HCT116 (cell line): Measurements from ENCODE around the gene STOML3. TPM values are rescaled to one million over a fixed set of nuclear protein-coding genes. Genes with fewer than 3 reads are reported as not detected.

Source experiments
- ATAC-seq: fragments of 200-7000 bp; cut with Tn5 transposase; 2 replicates; pipeline ENCODE4 v1.9.1; 2020; ENCODE audit warnings: mild to moderate bottlenecking, moderate library complexity
- BruUV-seq: library from RNA; stranded (reverse); fragments of 400-500 nt; replicated peaks from 2 replicates; lab custom pipeline; 2021; lab: Mats Ljungman, UMichigan
- CTCF ChIA-PET: fragments of 300-600 bp; sonication (Branson Sonifier 250); formaldehyde crosslinking; loops from one replicate; lab custom pipeline; 2021; ENCODE audit warnings: antibody characterized with exemption; lab: Charles Lee
- POLR2A ChIA-PET: fragments of 300-600, 350-600 bp; sonication (Branson Sonifier 250); formaldehyde crosslinking; loops from one replicate; lab custom pipeline; 2021; ENCODE audit warnings: antibody characterized with exemption; lab: Charles Lee
- RAD21 ChIA-PET, 2 experiments: fragments of 300-600 bp; sonication (Branson Sonifier 250); formaldehyde crosslinking; loops; one replicate each; lab custom pipeline; 2023; ENCODE audit warnings: low total read pairs in 2 of 2; ENCODE audit not compliant: uncharacterized antibody in 2 of 2, unreplicated experiment in 2 of 2, low non-redundant PET in 1 of 2; lab: Charles Lee
- DNase-seq: peaks from one replicate; pipeline ENCODE4 v3.0.0-alpha.2; 2010; ENCODE audit warnings: low read depth, low spot score
- H2AFZ ChIP-seq: fragments of 200-600 bp; shearing (Covaris generic), sonication (generic); 2 replicates; pipeline ENCODE4 v1.6.1; 2017; ENCODE audit warnings: low read depth, mixed run types, mixed read lengths, antibody characterized with exemption, low read length; ENCODE audit not compliant: poor library complexity, severe bottlenecking
- H3K27ac ChIP-seq: 2 replicates; pipeline ENCODE4 v1.5.1; 2012; ENCODE audit warnings: low read depth, low read length
- H3K27me3 ChIP-seq: fragments of 200-600 bp; sonication (generic); 2 replicates; pipeline ENCODE4 v1.6.1; 2016; ENCODE audit warnings: mixed run types, low read length, mixed read lengths; ENCODE audit not compliant: insufficient read depth
- H3K36me3 ChIP-seq, 2 experiments: fragments of 200-500 bp in 1 of 2; fragments of 200-600 bp in 1 of 2; sonication (Bioruptor generic) in 1 of 2; sonication (generic) in 1 of 2; 2 replicates each; pipeline versions ENCODE4 v1.5.1 to v1.6.1; 2014 to 2016; ENCODE audit warnings: low read length in 2 of 2, inconsistent platforms in 1 of 2, mixed read lengths in 1 of 2, mixed run types in 1 of 2; ENCODE audit not compliant: insufficient read depth in 2 of 2, control insufficient read depth in 1 of 2
- H3K4me1 ChIP-seq, 2 experiments: fragments of 200-600 bp in 1 of 2; sonication (generic) in 1 of 2; 2 replicates each; pipeline versions ENCODE4 v1.5.1 to v1.6.1; 2012 to 2017; ENCODE audit warnings: low read length in 2 of 2, inconsistent platforms in 1 of 2, mild to moderate bottlenecking in 1 of 2, mixed read lengths in 1 of 2, mixed run types in 1 of 2, moderate library complexity in 1 of 2; ENCODE audit not compliant: insufficient read depth in 2 of 2, control insufficient read depth in 1 of 2
- H3K4me2 ChIP-seq: fragments of 200-600 bp; sonication (generic); 2 replicates; pipeline ENCODE4 v1.6.1; 2017; ENCODE audit warnings: mixed run types, low read length, mixed read lengths
- H3K4me3 ChIP-seq, 2 experiments: fragments of 200-600 bp in 1 of 2; sonication (generic) in 1 of 2; replicated peaks in 1 of 2; 2 replicates each; pipeline ENCODE4 v1.5.1; 2011 to 2016; ENCODE audit warnings: low read length in 2 of 2, control low read depth in 1 of 2, low read depth in 1 of 2, mild to moderate bottlenecking in 1 of 2, mixed read lengths in 1 of 2, mixed run types in 1 of 2
- H3K79me2 ChIP-seq: fragments of 200-600 bp; sonication (generic); 2 replicates; pipeline ENCODE4 v1.6.1; 2017; ENCODE audit warnings: mild to moderate bottlenecking, mixed run types, low read length, moderate library complexity, mixed read lengths; ENCODE audit not compliant: insufficient read depth
- H3K9ac ChIP-seq: fragments of 200-600 bp; sonication (generic); 2 replicates; pipeline ENCODE4 v1.6.1; 2016; ENCODE audit warnings: low read length, mixed read lengths
- H3K9me2 ChIP-seq: fragments of 200-600 bp; sonication (generic), shearing (Covaris generic); 2 replicates; pipeline ENCODE4 v1.6.1; 2017; ENCODE audit warnings: mixed run types, mild to moderate bottlenecking, moderate library complexity; ENCODE audit not compliant: insufficient read depth
- H3K9me3 ChIP-seq, 2 experiments: fragments of 200-500 bp in 1 of 2; fragments of 200-600 bp in 1 of 2; sonication (Bioruptor generic) in 1 of 2; sonication (generic) in 1 of 2; 2 replicates each; pipeline ENCODE4 v1.6.1; 2014 to 2017; ENCODE audit warnings: low read length in 2 of 2, mixed read lengths in 2 of 2, inconsistent platforms in 1 of 2, low read depth in 1 of 2, mild to moderate bottlenecking in 1 of 2, mixed run types in 1 of 2, moderate library complexity in 1 of 2; ENCODE audit not compliant: control insufficient read depth in 1 of 2, insufficient read depth in 1 of 2
- H4K20me1 ChIP-seq: fragments of 200-600 bp; sonication (generic), shearing (Covaris generic); 2 replicates; pipeline ENCODE4 v1.6.1; 2017; ENCODE audit warnings: mixed run types, mild to moderate bottlenecking, moderate library complexity; ENCODE audit not compliant: insufficient read depth
- ATF3 ChIP-seq: IDR thresholded peaks from 2 replicates; pipeline ENCODE4 v1.6.1; 2012
- ELF1 ChIP-seq: IDR thresholded peaks from 2 replicates; pipeline ENCODE4 v1.6.1; 2012; ENCODE audit warnings: low read depth, borderline replicate concordance
- JUND ChIP-seq: IDR thresholded peaks from 2 replicates; pipeline ENCODE4 v1.6.1; 2012
- REST ChIP-seq: IDR thresholded peaks from 2 replicates; pipeline ENCODE4 v1.6.1; 2012; ENCODE audit warnings: low read depth
- SP1 ChIP-seq: IDR thresholded peaks from 2 replicates; pipeline ENCODE4 v1.6.1; 2012; ENCODE audit warnings: low read depth
- YY1 ChIP-seq: IDR thresholded peaks from 2 replicates; pipeline ENCODE4 v1.6.1; 2011; ENCODE audit warnings: low read length, low read depth, moderate library complexity, mild to moderate bottlenecking; ENCODE audit not compliant: insufficient replicate concordance; ENCODE audit errors: extremely low read depth
- ZFX ChIP-seq: fragments of 450-650 bp; IDR thresholded peaks from 2 replicates; pipeline ENCODE4 v1.6.1; 2017
- intact Hi-C: fragments of 100-400 bp; cut with micrococcal nuclease; formaldehyde crosslinking; loops from 2 replicates; pipeline ENCODE4 v1.10.0; 2022
- total RNA-seq: library from RNA; stranded (reverse); gene quantifications from one replicate; pipeline ENCODE4 v1.2.1, GENCODE V29; 2021; ENCODE audit not compliant: unreplicated experiment

STOML3 gene
- total RNA-seq, 1 experiment from 2014 or later: not detected

GRCh38 chr13:38943231-38943630 lies 47.4 kb downstream of the STOML3 start:
- intact Hi-C loops: no loop called here
- no peak overlapping the region for H3K4me2 ChIP-seq
- H2AFZ ChIP-seq: no peak overlapping the region
- no TSS peak for BruUV-seq
- H3K4me3 ChIP-seq: no peak overlapping the region
- ATAC-seq (no peak), DNase-seq (no peak)
- H4K20me1 ChIP-seq: no peaks in the 10 kb centered on the region
- ChIA-PET POLR2A (no interaction called here), RAD21 (no interaction called here), CTCF (no interaction called here)
- H3K79me2 ChIP-seq: no peaks in the 10 kb centered on the region
- no peaks in the 10 kb centered on the region for H3K9me2 ChIP-seq
- H3K36me3 ChIP-seq: no peaks in the 10 kb centered on the region
- peaks cover 2% of the 10 kb centered on the region; the same call in 1 of the 2 replicates for H3K27me3 ChIP-seq
- TF ChIP-seq JUND: no peak
- no peak for TF ChIP-seq REST
- TF ChIP-seq YY1: no peak
- TF ChIP-seq ATF3: no peak
- TF ChIP-seq ZFX: no peak
- no peak for TF ChIP-seq ELF1
- no peak for TF ChIP-seq SP1
- H3K9ac ChIP-seq: no peak overlapping the region
- no peaks in the 10 kb centered on the region for H3K4me1 ChIP-seq
- no peaks in the 10 kb centered on the region for H3K9me3 ChIP-seq
- no peak overlapping the region for H3K27ac ChIP-seq
